HEK293 (cell line): ENCODE measurements around the gene FEZF1.

Experiments used
- CTCF ChIA-PET: fragments of 350-600 bp; formaldehyde crosslinking; extraction: SDS; loops from one replicate; lab custom pipeline; 2021; ENCODE audit warnings: antibody characterized with exemption; lab: Yijun Ruan, JAX
- POLR2A ChIA-PET: fragments of 300-600 bp; formaldehyde crosslinking; extraction: SDS; loops from one replicate; lab custom pipeline; 2020; ENCODE audit warnings: antibody characterized with exemption, inconsistent platforms; lab: Yijun Ruan, JAX
- H3K27ac ChIP-seq: fragments of 200-500 bp; sonication (Bioruptor generic); 2 replicates; pipeline ENCODE4 v1.5.1; 2014; ENCODE audit warnings: low read depth, low read length, control low read depth, inconsistent platforms; ENCODE audit errors: extremely low read depth
- H3K36me3 ChIP-seq, 2 experiments: fragments of 200-500 bp in 1 of 2; sonication (Bioruptor generic) in 1 of 2; 1 replicate in 1 of 2; 2 replicates in 1 of 2; pipeline ENCODE4 v1.5.1; 2014 to 2017; ENCODE audit warnings: inconsistent platforms in 2 of 2, low read length in 2 of 2; ENCODE audit not compliant: control insufficient read depth in 2 of 2, insufficient read depth in 1 of 2
- H3K4me1 ChIP-seq: fragments of 200-500 bp; sonication (Bioruptor generic); 2 replicates; pipeline ENCODE4 v1.5.1; 2014; ENCODE audit warnings: mild to moderate bottlenecking, low read length, inconsistent platforms; ENCODE audit not compliant: control insufficient read depth, insufficient read depth
- H3K4me3 ChIP-seq: 2 replicates; pipeline ENCODE4 v1.5.1; 2011; ENCODE audit warnings: low read depth, mild to moderate bottlenecking, control low read depth, low read length, moderate library complexity
- H3K9me3 ChIP-seq: fragments of 200-500 bp; sonication (Bioruptor generic); 2 replicates; pipeline ENCODE4 v1.5.1; 2014; ENCODE audit warnings: low read depth, low read length, inconsistent platforms; ENCODE audit not compliant: control insufficient read depth, insufficient read depth
- IKZF3 ChIP-seq: fragments of 450-650 bp; IDR thresholded peaks from 2 replicates; pipeline ENCODE4 v1.5.0; 2018; ENCODE audit warnings: missing biosample characterization, mild to moderate bottlenecking, missing genetic modification characterization, moderate library complexity
- ZFHX2 ChIP-seq: fragments of 450-650 bp; formaldehyde crosslinking; conservative IDR thresholded peaks from 2 replicates; pipeline ENCODE4 v1.5.1; 2016; ENCODE audit warnings: missing biosample characterization, missing genetic modification characterization
- ZNF223 ChIP-seq: fragments of 450-650 bp; formaldehyde crosslinking; IDR thresholded peaks from 2 replicates; pipeline ENCODE4 v1.5.1; 2016; ENCODE audit warnings: missing biosample characterization, missing genetic modification characterization
- ZNF747 ChIP-seq: fragments of 450-650 bp; formaldehyde crosslinking; IDR thresholded peaks from 2 replicates; pipeline ENCODE4 v1.5.1; 2016; ENCODE audit warnings: missing biosample characterization, missing genetic modification characterization
- ZNF792 ChIP-seq: fragments of 450-650 bp; formaldehyde crosslinking; IDR thresholded peaks from 2 replicates; pipeline ENCODE4 v1.5.1; 2016; ENCODE audit warnings: missing biosample characterization, missing genetic modification characterization
- ZSCAN30 ChIP-seq: fragments of 450-650 bp; IDR thresholded peaks from 2 replicates; pipeline ENCODE4 v1.5.1; 2018; ENCODE audit warnings: missing biosample characterization, mild to moderate bottlenecking, missing genetic modification characterization, moderate library complexity
- TF ChIP-seq, protein P1 (sequence below): fragments of 450-650 bp; formaldehyde crosslinking; IDR thresholded peaks from 2 replicates; pipeline ENCODE4 v1.5.1; 2016; ENCODE audit warnings: missing biosample characterization, missing genetic modification characterization
- TF ChIP-seq, protein P2 (sequence below): fragments of 450-650 bp; formaldehyde crosslinking; IDR thresholded peaks from 2 replicates; pipeline ENCODE4 v1.5.1; 2016; ENCODE audit warnings: missing biosample characterization, missing genetic modification characterization
- TF ChIP-seq, protein P3 (sequence below): fragments of 450-650 bp; formaldehyde crosslinking; IDR thresholded peaks from 2 replicates; pipeline ENCODE4 v1.5.1; 2016; ENCODE audit warnings: missing biosample characterization, missing genetic modification characterization, borderline replicate concordance
- TF ChIP-seq, protein P4 (sequence below): fragments of 450-650 bp; formaldehyde crosslinking; IDR thresholded peaks from 2 replicates; pipeline ENCODE4 v1.5.1; 2016; ENCODE audit warnings: missing biosample characterization, missing genetic modification characterization
- TF ChIP-seq, protein P5 (sequence below): sonication (generic); formaldehyde crosslinking; IDR thresholded peaks from 2 replicates; pipeline ENCODE4 v1.8.1; 2022; ENCODE audit warnings: mild to moderate bottlenecking, moderate library complexity, missing genetic modification reagents
- TF ChIP-seq, protein P6 (sequence below): fragments of 450-650 bp; formaldehyde crosslinking; IDR thresholded peaks from 2 replicates; pipeline ENCODE4 v1.5.1; 2016; ENCODE audit warnings: missing biosample characterization, missing genetic modification characterization, low read depth
- TF ChIP-seq, protein P7 (sequence below): fragments of 450-650 bp; formaldehyde crosslinking; IDR thresholded peaks from 2 replicates; pipeline ENCODE4 v1.5.1; 2017; ENCODE audit warnings: missing biosample characterization, missing genetic modification characterization

The FEZF1 gene

DNA sequence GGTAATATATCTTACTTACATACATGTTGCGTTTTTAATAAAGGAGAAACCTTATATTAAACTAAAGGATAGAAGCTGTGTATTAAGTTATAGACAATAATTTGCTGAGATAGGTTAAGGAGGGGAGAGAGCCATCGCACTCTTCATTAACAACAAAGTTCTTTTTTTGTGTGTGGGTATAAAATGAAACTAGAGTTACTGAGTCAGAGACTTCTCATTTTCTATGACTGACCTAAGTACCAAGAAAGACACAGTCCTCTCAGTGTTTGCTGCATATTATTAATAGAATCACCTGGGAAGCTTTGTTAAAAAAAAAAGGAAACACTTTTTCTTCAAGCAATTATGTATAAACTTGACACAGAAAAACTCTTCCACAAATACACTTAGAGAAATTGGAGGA lies 31.4 kb downstream of the FEZF1 start:
- TF ChIP-seq ZNF223 (tag by site-specific recombination), result no peak
- TF ChIP-seq IKZF3, result no peak
- TF ChIP-seq, protein P1, sequence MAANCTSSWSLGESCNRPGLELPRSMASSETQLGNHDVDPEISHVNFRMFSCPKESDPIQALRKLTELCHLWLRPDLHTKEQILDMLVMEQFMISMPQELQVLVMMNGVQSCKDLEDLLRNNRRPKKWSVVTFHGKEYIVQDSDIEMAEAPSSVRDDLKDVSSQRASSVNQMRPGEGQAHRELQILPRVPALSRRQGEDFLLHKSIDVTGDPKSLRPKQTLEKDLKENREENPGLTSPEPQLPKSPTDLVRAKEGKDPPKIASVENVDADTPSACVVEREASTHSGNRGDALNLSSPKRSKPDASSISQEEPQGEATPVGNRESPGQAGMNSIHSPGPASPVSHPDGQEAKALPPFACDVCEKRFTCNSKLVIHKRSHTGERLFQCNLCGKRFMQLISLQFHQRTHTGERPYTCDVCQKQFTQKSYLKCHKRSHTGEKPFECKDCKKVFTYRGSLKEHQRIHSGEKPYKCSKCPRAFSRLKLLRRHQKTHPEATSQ (tag by site-specific recombination), result no peak
- TF ChIP-seq, protein P2, sequence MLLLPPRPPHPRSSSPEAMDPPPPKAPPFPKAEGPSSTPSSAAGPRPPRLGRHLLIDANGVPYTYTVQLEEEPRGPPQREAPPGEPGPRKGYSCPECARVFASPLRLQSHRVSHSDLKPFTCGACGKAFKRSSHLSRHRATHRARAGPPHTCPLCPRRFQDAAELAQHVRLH (tag by site-specific recombination), result no peak
- TF ChIP-seq, protein P3, sequence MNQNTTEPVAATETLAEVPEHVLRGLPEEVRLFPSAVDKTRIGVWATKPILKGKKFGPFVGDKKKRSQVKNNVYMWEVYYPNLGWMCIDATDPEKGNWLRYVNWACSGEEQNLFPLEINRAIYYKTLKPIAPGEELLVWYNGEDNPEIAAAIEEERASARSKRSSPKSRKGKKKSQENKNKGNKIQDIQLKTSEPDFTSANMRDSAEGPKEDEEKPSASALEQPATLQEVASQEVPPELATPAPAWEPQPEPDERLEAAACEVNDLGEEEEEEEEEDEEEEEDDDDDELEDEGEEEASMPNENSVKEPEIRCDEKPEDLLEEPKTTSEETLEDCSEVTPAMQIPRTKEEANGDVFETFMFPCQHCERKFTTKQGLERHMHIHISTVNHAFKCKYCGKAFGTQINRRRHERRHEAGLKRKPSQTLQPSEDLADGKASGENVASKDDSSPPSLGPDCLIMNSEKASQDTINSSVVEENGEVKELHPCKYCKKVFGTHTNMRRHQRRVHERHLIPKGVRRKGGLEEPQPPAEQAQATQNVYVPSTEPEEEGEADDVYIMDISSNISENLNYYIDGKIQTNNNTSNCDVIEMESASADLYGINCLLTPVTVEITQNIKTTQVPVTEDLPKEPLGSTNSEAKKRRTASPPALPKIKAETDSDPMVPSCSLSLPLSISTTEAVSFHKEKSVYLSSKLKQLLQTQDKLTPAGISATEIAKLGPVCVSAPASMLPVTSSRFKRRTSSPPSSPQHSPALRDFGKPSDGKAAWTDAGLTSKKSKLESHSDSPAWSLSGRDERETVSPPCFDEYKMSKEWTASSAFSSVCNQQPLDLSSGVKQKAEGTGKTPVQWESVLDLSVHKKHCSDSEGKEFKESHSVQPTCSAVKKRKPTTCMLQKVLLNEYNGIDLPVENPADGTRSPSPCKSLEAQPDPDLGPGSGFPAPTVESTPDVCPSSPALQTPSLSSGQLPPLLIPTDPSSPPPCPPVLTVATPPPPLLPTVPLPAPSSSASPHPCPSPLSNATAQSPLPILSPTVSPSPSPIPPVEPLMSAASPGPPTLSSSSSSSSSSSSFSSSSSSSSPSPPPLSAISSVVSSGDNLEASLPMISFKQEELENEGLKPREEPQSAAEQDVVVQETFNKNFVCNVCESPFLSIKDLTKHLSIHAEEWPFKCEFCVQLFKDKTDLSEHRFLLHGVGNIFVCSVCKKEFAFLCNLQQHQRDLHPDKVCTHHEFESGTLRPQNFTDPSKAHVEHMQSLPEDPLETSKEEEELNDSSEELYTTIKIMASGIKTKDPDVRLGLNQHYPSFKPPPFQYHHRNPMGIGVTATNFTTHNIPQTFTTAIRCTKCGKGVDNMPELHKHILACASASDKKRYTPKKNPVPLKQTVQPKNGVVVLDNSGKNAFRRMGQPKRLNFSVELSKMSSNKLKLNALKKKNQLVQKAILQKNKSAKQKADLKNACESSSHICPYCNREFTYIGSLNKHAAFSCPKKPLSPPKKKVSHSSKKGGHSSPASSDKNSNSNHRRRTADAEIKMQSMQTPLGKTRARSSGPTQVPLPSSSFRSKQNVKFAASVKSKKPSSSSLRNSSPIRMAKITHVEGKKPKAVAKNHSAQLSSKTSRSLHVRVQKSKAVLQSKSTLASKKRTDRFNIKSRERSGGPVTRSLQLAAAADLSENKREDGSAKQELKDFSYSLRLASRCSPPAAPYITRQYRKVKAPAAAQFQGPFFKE (tag by site-specific recombination), result no peak
- TF ChIP-seq, protein P4, sequence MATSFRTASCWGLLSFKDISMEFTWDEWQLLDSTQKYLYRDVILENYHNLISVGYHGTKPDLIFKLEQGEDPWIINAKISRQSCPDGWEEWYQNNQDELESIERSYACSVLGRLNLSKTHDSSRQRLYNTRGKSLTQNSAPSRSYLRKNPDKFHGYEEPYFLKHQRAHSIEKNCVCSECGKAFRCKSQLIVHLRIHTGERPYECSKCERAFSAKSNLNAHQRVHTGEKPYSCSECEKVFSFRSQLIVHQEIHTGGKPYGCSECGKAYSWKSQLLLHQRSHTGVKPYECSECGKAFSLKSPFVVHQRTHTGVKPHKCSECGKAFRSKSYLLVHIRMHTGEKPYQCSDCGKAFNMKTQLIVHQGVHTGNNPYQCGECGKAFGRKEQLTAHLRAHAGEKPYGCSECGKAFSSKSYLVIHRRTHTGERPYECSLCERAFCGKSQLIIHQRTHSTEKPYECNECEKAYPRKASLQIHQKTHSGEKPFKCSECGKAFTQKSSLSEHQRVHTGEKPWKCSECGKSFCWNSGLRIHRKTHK (tag by site-specific recombination), result no peak
- TF ChIP-seq ZFHX2, result no peak
- no peak for TF ChIP-seq ZNF747
- no peak for TF ChIP-seq ZNF792
- TF ChIP-seq, protein P5, sequence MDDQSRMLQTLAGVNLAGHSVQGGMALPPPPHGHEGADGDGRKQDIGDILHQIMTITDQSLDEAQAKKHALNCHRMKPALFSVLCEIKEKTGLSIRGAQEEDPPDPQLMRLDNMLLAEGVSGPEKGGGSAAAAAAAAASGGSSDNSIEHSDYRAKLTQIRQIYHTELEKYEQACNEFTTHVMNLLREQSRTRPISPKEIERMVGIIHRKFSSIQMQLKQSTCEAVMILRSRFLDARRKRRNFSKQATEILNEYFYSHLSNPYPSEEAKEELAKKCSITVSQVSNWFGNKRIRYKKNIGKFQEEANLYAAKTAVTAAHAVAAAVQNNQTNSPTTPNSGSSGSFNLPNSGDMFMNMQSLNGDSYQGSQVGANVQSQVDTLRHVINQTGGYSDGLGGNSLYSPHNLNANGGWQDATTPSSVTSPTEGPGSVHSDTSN (CRISPR knock-in tag), result no peak
- TF ChIP-seq ZSCAN30 (tag by site-specific recombination), result no peak
- TF ChIP-seq, protein P6, sequence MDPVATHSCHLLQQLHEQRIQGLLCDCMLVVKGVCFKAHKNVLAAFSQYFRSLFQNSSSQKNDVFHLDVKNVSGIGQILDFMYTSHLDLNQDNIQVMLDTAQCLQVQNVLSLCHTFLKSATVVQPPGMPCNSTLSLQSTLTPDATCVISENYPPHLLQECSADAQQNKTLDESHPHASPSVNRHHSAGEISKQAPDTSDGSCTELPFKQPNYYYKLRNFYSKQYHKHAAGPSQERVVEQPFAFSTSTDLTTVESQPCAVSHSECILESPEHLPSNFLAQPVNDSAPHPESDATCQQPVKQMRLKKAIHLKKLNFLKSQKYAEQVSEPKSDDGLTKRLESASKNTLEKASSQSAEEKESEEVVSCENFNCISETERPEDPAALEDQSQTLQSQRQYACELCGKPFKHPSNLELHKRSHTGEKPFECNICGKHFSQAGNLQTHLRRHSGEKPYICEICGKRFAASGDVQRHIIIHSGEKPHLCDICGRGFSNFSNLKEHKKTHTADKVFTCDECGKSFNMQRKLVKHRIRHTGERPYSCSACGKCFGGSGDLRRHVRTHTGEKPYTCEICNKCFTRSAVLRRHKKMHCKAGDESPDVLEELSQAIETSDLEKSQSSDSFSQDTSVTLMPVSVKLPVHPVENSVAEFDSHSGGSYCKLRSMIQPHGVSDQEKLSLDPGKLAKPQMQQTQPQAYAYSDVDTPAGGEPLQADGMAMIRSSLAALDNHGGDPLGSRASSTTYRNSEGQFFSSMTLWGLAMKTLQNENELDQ, result no peak
- TF ChIP-seq, protein P7, sequence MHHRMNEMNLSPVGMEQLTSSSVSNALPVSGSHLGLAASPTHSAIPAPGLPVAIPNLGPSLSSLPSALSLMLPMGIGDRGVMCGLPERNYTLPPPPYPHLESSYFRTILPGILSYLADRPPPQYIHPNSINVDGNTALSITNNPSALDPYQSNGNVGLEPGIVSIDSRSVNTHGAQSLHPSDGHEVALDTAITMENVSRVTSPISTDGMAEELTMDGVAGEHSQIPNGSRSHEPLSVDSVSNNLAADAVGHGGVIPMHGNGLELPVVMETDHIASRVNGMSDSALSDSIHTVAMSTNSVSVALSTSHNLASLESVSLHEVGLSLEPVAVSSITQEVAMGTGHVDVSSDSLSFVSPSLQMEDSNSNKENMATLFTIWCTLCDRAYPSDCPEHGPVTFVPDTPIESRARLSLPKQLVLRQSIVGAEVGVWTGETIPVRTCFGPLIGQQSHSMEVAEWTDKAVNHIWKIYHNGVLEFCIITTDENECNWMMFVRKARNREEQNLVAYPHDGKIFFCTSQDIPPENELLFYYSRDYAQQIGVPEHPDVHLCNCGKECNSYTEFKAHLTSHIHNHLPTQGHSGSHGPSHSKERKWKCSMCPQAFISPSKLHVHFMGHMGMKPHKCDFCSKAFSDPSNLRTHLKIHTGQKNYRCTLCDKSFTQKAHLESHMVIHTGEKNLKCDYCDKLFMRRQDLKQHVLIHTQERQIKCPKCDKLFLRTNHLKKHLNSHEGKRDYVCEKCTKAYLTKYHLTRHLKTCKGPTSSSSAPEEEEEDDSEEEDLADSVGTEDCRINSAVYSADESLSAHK (tag by site-specific recombination), result no peak
- TF ChIP-seq, all 188 proteins: peak for 0
- Histone ChIP-seq H3K4me1 (no peaks in the 10 kb centered on the region), H3K27ac (no peak overlapping the region), H3K36me3 (no peaks in the 10 kb centered on the region), H3K9me3 (no peaks in the 10 kb centered on the region), H3K4me3 (no peak overlapping the region)
- POLR2A ChIA-PET, result no interaction called here
- CTCF ChIA-PET, result interaction anchor here (0.7 kb wide), 2 partner anchors 16 to 26 kb away, joined by 3 read pairs; no protein-coding TSS in a partner anchor
